ENCODE data around the gene ZNF217.
A peak's percentile ranks its signal among the peaks of the same experiment; 100 is the strongest.
"Not testable (repeated sequence)": the region's sequence is repeated elsewhere in the genome, so short reads cannot be mapped to it uniquely, and the experiment has no call there.

Gene ZNF217

GRCh38 chr20:53523615-53524014, 70.0 kb downstream of the ZNF217 start:
- not testable (repeated sequence) for DNase-seq

- no peak for DNase-seq
Measured at GRCh38 chr20:53522696-53523095, 70.9 kb downstream of the ZNF217 start.

- no peak for DNase-seq
Measured at GRCh38 chr20:53522026-53522425, 71.6 kb downstream of the ZNF217 start.

GRCh38 chr20:53521421-53521820, 72.2 kb downstream of the ZNF217 start:
- DNase-seq, result peak; percentile 63 to 89

- DNase-seq, result no peak
Measured at GRCh38 chr20:53517146-53517545, 76.5 kb downstream of the ZNF217 start.

All from NCI-H524 (cell line).